Trophoblast cell (in vitro differentiated cells and primary cell): ENCODE measurements around the gene CACNG4.

Experiments
- DNase-seq, 2 donors: peaks; one replicate each; pipeline ENCODE4 v3.0.0-alpha.2; 2016
- H2AFZ ChIP-seq: 2 replicates; pipeline ENCODE4 v1.6.1; 2013; ENCODE audit warnings: low read length, moderate library complexity, mild to moderate bottlenecking; ENCODE audit not compliant: insufficient read depth, poor library complexity
- H2AK5ac ChIP-seq: 2 replicates; pipeline ENCODE4 v1.6.1; 2013; ENCODE audit warnings: mild to moderate bottlenecking, low read length
- H2BK120ac ChIP-seq: 2 replicates; pipeline ENCODE4 v1.6.1; 2013; ENCODE audit warnings: low read length, mild to moderate bottlenecking, moderate library complexity; ENCODE audit not compliant: insufficient read depth, poor library complexity
- H2BK12ac ChIP-seq: 2 replicates; pipeline ENCODE4 v1.6.1; 2013; ENCODE audit warnings: mild to moderate bottlenecking, low read length, moderate library complexity
- H2BK5ac ChIP-seq: 2 replicates; pipeline ENCODE4 v1.6.1; 2013; ENCODE audit warnings: low read length, low read depth, moderate library complexity, mild to moderate bottlenecking; ENCODE audit not compliant: poor library complexity
- H3K14ac ChIP-seq: 2 replicates; pipeline ENCODE4 v1.6.1; 2013; ENCODE audit warnings: mild to moderate bottlenecking, low read length
- H3K18ac ChIP-seq: 2 replicates; pipeline ENCODE4 v1.6.1; 2013; ENCODE audit warnings: mild to moderate bottlenecking, low read length
- H3K23ac ChIP-seq: 2 replicates; pipeline ENCODE4 v1.6.1; 2013; ENCODE audit warnings: low read length
- H3K27ac ChIP-seq: 2 replicates; pipeline ENCODE4 v1.5.1; 2013; ENCODE audit warnings: low read depth, mild to moderate bottlenecking, inconsistent platforms, low read length, moderate library complexity
- H3K27me3 ChIP-seq: 2 replicates; pipeline ENCODE4 v1.6.1; 2013; ENCODE audit warnings: inconsistent platforms, mild to moderate bottlenecking, low read length, moderate library complexity; ENCODE audit not compliant: insufficient read depth
- H3K36me3 ChIP-seq, 2 experiments: 1 replicate in 1 of 2; 2 replicates in 1 of 2; pipeline ENCODE4 v1.6.1; 2013; ENCODE audit warnings: low read length in 2 of 2, mild to moderate bottlenecking in 2 of 2, moderate library complexity in 1 of 2; ENCODE audit not compliant: insufficient read depth in 2 of 2, control insufficient read depth in 1 of 2
- H3K4ac ChIP-seq: 2 replicates; pipeline ENCODE4 v1.6.1; 2013; ENCODE audit warnings: low read depth, mild to moderate bottlenecking, low read length, moderate library complexity
- H3K4me1 ChIP-seq, 2 experiments: 1 replicate in 1 of 2; 2 replicates in 1 of 2; pipeline ENCODE4 v1.6.1; 2013; ENCODE audit warnings: low read length in 2 of 2, mild to moderate bottlenecking in 2 of 2, moderate library complexity in 1 of 2; ENCODE audit not compliant: insufficient read depth in 2 of 2, control insufficient read depth in 1 of 2
- H3K4me2 ChIP-seq: 2 replicates; pipeline ENCODE4 v1.6.1; 2013; ENCODE audit warnings: inconsistent platforms, mild to moderate bottlenecking, low read length, moderate library complexity
- H3K4me3 ChIP-seq: 2 replicates; pipeline ENCODE4 v1.5.1; 2013; ENCODE audit warnings: mild to moderate bottlenecking, low read depth, low read length, inconsistent platforms
- H3K79me1 ChIP-seq: one replicate; pipeline ENCODE4 v1.6.1; 2013; ENCODE audit warnings: low read length
- H3K79me2 ChIP-seq: 2 replicates; pipeline ENCODE4 v1.6.1; 2013; ENCODE audit warnings: low read length, mild to moderate bottlenecking; ENCODE audit not compliant: control insufficient read depth, insufficient read depth, poor library complexity
- H3K9ac ChIP-seq: 2 replicates; pipeline ENCODE4 v1.6.1; 2013; ENCODE audit warnings: mild to moderate bottlenecking, low read length
- H3K9me3 ChIP-seq: 2 replicates; pipeline ENCODE4 v1.6.1; 2013; ENCODE audit warnings: low read depth, mild to moderate bottlenecking, control low read depth, inconsistent platforms, low read length; ENCODE audit not compliant: insufficient read depth
- H4K12ac ChIP-seq: 2 replicates; pipeline ENCODE4 v1.6.1; 2013; ENCODE audit warnings: low read depth, mild to moderate bottlenecking, low read length, moderate library complexity
- H4K8ac ChIP-seq: 2 replicates; pipeline ENCODE4 v1.6.1; 2013; ENCODE audit warnings: low read depth, mild to moderate bottlenecking, low read length, moderate library complexity
- H4K91ac ChIP-seq: one replicate; pipeline ENCODE4 v1.6.1; 2013; ENCODE audit warnings: low read depth, mild to moderate bottlenecking, low read length, moderate library complexity
- WGBS: extraction: QIAGEN DNeasy Blood & Tissue Kit; methylation state at CpG from one replicate; pipeline ENCODE4 v1.1.7; 2013; ENCODE audit warnings: missing lambda C conversion rate; ENCODE audit not compliant: insufficient read length, insufficient coverage; ENCODE audit errors: extremely low coverage; 5-methylcytosine and 5-hydroxymethylcytosine counted together

Gene CACNG4

GRCh38 chr17:66932311-66932710 lies 32.2 kb upstream of the CACNG4 start:
- no peak overlapping the region for H3K4ac ChIP-seq
- no peak overlapping the region for H3K23ac ChIP-seq
- H3K27me3 ChIP-seq = no peaks in the 10 kb centered on the region
- H3K14ac ChIP-seq = no peak overlapping the region
- H2AK5ac ChIP-seq = no peak overlapping the region
- DNase-seq = no peak
- no peak overlapping the region for H2BK5ac ChIP-seq
- no peak overlapping the region for H2BK12ac ChIP-seq
- H3K27ac ChIP-seq = no peak overlapping the region
- H3K36me3 ChIP-seq = no peaks in the 10 kb centered on the region
- no peak overlapping the region for H4K91ac ChIP-seq
- peaks cover 5% of the 10 kb centered on the region for H3K9me3 ChIP-seq
- no peak overlapping the region for H3K18ac ChIP-seq
- H4K12ac ChIP-seq = no peak overlapping the region
- H3K79me1 ChIP-seq = no peaks in the 10 kb centered on the region
- no peak overlapping the region for H4K8ac ChIP-seq
- no peak overlapping the region for H3K4me3 ChIP-seq
- no peak overlapping the region for H2AFZ ChIP-seq
- WGBS = no CpG with 5 or more reads among the region's 2 CpGs
- H2BK120ac ChIP-seq = no peak overlapping the region
- no peak overlapping the region for H3K4me2 ChIP-seq
- no peaks in the 10 kb centered on the region for H3K4me1 ChIP-seq
- H3K9ac ChIP-seq = no peak overlapping the region
- no peaks in the 10 kb centered on the region for H3K79me2 ChIP-seq

GRCh38 chr17:66934040-66934439 lies 30.5 kb upstream of the CACNG4 start:
- H3K27me3 ChIP-seq = no peaks in the 10 kb centered on the region
- H2BK5ac ChIP-seq = no peak overlapping the region
- no peaks in the 10 kb centered on the region for H3K79me1 ChIP-seq
- no peak overlapping the region for H4K8ac ChIP-seq
- H3K79me2 ChIP-seq = no peaks in the 10 kb centered on the region
- H3K14ac ChIP-seq = no peak overlapping the region
- no peak overlapping the region for H3K4ac ChIP-seq
- no peak for DNase-seq
- no peak overlapping the region for H2AFZ ChIP-seq
- no peak overlapping the region for H2BK120ac ChIP-seq
- no peaks in the 10 kb centered on the region for H3K36me3 ChIP-seq
- H3K23ac ChIP-seq = no peak overlapping the region
- no peak overlapping the region for H2AK5ac ChIP-seq
- H4K91ac ChIP-seq = no peak overlapping the region
- H3K4me2 ChIP-seq = no peak overlapping the region
- no peak overlapping the region for H3K27ac ChIP-seq
- WGBS = no CpG with 5 or more reads among the region's 2 CpGs
- H4K12ac ChIP-seq = no peak overlapping the region
- no peak overlapping the region for H3K4me3 ChIP-seq
- no peaks in the 10 kb centered on the region for H3K4me1 ChIP-seq
- H3K9ac ChIP-seq = no peak overlapping the region
- H3K18ac ChIP-seq = no peak overlapping the region
- no peak overlapping the region for H2BK12ac ChIP-seq
- peaks cover 16% of the 10 kb centered on the region for H3K9me3 ChIP-seq

- Histone ChIP-seq H4K91ac (no peak overlapping the region), H2AK5ac (no peak overlapping the region), H3K4me1 (peaks cover 0 to 2% of the 10 kb centered on the region in 2 experiments), H2BK5ac (no peak overlapping the region), H3K18ac (no peak overlapping the region), H3K9me3 (peaks cover 16% of the 10 kb centered on the region), H3K36me3 (no peaks in the 10 kb centered on the region), H3K9ac (no peak overlapping the region), H2BK12ac (no peak overlapping the region), H2BK120ac (no peak overlapping the region), H4K8ac (no peak overlapping the region), H3K4me2 (no peak overlapping the region), H3K79me2 (no peaks in the 10 kb centered on the region), H3K27ac (no peak overlapping the region), H3K4me3 (no peak overlapping the region), H3K14ac (no peak overlapping the region), H4K12ac (no peak overlapping the region), H3K27me3 (no peaks in the 10 kb centered on the region), H3K4ac (no peak overlapping the region), H3K23ac (no peak overlapping the region), H3K79me1 (no peaks in the 10 kb centered on the region), H2AFZ (no peak overlapping the region)
- no CpG with 5 or more reads among the region's 2 CpGs for WGBS
- DNase-seq = no peak
These were observed 28.8 kb upstream of the CACNG4 start for GRCh38 chr17:66935717-66936116.

- Histone ChIP-seq H2BK12ac (no peak overlapping the region), H4K91ac (no peak overlapping the region), H3K79me2 (peaks cover 2% of the 10 kb centered on the region), H2BK120ac (no peak overlapping the region), H2AFZ (no peak overlapping the region), H3K9me3 (peaks cover 14% of the 10 kb centered on the region), H3K4ac (no peak overlapping the region), H3K18ac (no peak overlapping the region), H4K8ac (no peak overlapping the region), H3K23ac (no peak overlapping the region), H2BK5ac (no peak overlapping the region), H4K12ac (no peak overlapping the region), H3K36me3 (no peaks in the 10 kb centered on the region), H3K4me1 (peaks cover 10 to 16% of the 10 kb centered on the region in 2 experiments), H3K4me2 (no peak overlapping the region), H3K79me1 (peaks cover 9% of the 10 kb centered on the region), H3K27me3 (no peaks in the 10 kb centered on the region), H3K14ac (no peak overlapping the region), H2AK5ac (no peak overlapping the region), H3K27ac (no peak overlapping the region), H3K9ac (no peak overlapping the region), H3K4me3 (no peak overlapping the region)
- no peak for DNase-seq
- no CpG with 5 or more reads among the region's 10 CpGs for WGBS
These were observed 25.9 kb upstream of the CACNG4 start for GRCh38 chr17:66938656-66939055.
